ENCODE measurements around the gene GPR179.

DNA sequence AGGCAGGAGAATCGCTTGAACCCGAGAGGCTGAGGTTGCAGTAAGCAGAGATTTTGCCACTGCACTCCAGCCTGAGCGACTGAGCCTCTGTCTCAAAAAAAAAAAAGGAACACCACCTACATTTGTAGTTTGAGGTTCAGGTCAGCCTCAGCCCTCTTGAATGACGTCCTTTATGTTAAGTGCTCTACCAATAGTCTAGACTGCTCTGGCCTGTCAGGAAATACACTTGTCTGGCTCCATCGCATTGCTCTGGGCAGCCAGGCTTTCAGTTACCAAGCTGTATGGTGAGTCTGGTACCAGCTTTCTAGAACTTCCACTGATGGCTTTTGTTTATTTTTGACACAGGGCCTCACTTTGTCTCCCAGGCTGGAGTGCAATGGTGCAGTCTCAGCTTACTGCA is 19.3 kb upstream of the GPR179 start:
- no peak for TF ChIP-seq POLR2A (IDR thresholded peaks at IDR 0.05)
- TF ChIP-seq, protein P1, sequence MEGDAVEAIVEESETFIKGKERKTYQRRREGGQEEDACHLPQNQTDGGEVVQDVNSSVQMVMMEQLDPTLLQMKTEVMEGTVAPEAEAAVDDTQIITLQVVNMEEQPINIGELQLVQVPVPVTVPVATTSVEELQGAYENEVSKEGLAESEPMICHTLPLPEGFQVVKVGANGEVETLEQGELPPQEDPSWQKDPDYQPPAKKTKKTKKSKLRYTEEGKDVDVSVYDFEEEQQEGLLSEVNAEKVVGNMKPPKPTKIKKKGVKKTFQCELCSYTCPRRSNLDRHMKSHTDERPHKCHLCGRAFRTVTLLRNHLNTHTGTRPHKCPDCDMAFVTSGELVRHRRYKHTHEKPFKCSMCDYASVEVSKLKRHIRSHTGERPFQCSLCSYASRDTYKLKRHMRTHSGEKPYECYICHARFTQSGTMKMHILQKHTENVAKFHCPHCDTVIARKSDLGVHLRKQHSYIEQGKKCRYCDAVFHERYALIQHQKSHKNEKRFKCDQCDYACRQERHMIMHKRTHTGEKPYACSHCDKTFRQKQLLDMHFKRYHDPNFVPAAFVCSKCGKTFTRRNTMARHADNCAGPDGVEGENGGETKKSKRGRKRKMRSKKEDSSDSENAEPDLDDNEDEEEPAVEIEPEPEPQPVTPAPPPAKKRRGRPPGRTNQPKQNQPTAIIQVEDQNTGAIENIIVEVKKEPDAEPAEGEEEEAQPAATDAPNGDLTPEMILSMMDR (IDR thresholded peaks at IDR 0.05), result no peak
